Liver (tissue), 9 donors: ENCODE results near the gene ZFAND2A. TPM values are rescaled to one million over a fixed set of nuclear protein-coding genes. Genes with fewer than 3 reads are reported as not detected.
"Not testable (repeated sequence)": the region's sequence is repeated elsewhere in the genome, so short reads cannot be mapped to it uniquely, and the experiment has no call there.

Experiments
- DNase-seq: peaks from one replicate; pipeline ENCODE4 v3.0.0-alpha.2; 2017; ENCODE audit warnings: low spot score
- H3K27ac ChIP-seq, 2 donors: one replicate each; pipeline ENCODE4 v1.7.0; 2013; ENCODE audit warnings: inconsistent platforms in 2 of 2, low read length in 2 of 2, control low read depth in 1 of 2, low read depth in 1 of 2, mild to moderate bottlenecking in 1 of 2
- H3K27me3 ChIP-seq, 4 donors: one replicate each; pipeline versions ENCODE4 v1.6.1 to v1.7.0; 2013; ENCODE audit warnings: low read length in 3 of 4, inconsistent platforms in 1 of 4, mild to moderate bottlenecking in 1 of 4, moderate library complexity in 1 of 4; ENCODE audit not compliant: control insufficient read depth in 4 of 4, insufficient read depth in 4 of 4
- H3K36me3 ChIP-seq, 4 donors: one replicate each; pipeline versions ENCODE4 v1.6.1 to v1.7.0; 2013; ENCODE audit warnings: low read length in 3 of 4, mild to moderate bottlenecking in 3 of 4, low read depth in 1 of 4, moderate library complexity in 1 of 4; ENCODE audit not compliant: control insufficient read depth in 4 of 4, insufficient read depth in 3 of 4
- H3K4me1 ChIP-seq, 4 donors: one replicate each; pipeline versions ENCODE4 v1.6.1 to v1.7.0; 2013; ENCODE audit warnings: low read length in 3 of 4, mild to moderate bottlenecking in 3 of 4, moderate library complexity in 1 of 4; ENCODE audit not compliant: control insufficient read depth in 4 of 4, insufficient read depth in 4 of 4
- H3K4me3 ChIP-seq, 3 donors: one replicate each; pipeline versions ENCODE4 v1.6.1 to v1.7.0; 2013; ENCODE audit warnings: low read length in 3 of 3, control low read depth in 1 of 3, low read depth in 1 of 3, mild to moderate bottlenecking in 1 of 3
- H3K9ac ChIP-seq, 2 donors: one replicate each; pipeline ENCODE4 v1.7.0; 2013; ENCODE audit warnings: low read length in 2 of 2, mild to moderate bottlenecking in 2 of 2, moderate library complexity in 2 of 2, control low read depth in 1 of 2, low read depth in 1 of 2
- H3K9me3 ChIP-seq, 4 donors: one replicate each; pipeline versions ENCODE4 v1.6.1 to v1.7.0; 2013; ENCODE audit warnings: low read length in 3 of 4; ENCODE audit not compliant: control insufficient read depth in 4 of 4
- ATF3 ChIP-seq: IDR thresholded peaks from 2 replicates; pipeline ENCODE4 v1.6.1; 2016; ENCODE audit warnings: antibody characterized with exemption
- EGR1 ChIP-seq, 2 donors: IDR thresholded peaks; 2 replicates each; pipeline ENCODE4 v1.6.1; 2016 to 2018; ENCODE audit warnings: antibody characterized with exemption in 2 of 2, low read depth in 2 of 2
- FOXA1 ChIP-seq: IDR thresholded peaks from 2 replicates; pipeline ENCODE4 v1.6.1; 2016; ENCODE audit warnings: antibody characterized with exemption
- GABPA ChIP-seq, 2 donors: IDR thresholded peaks in 1 of 2; conservative IDR thresholded peaks in 1 of 2; 2 replicates each; pipeline ENCODE4 v1.6.1; 2016; ENCODE audit warnings: antibody characterized with exemption in 2 of 2, mild to moderate bottlenecking in 1 of 2, moderate library complexity in 1 of 2
- HNF4A ChIP-seq, 2 donors: conservative IDR thresholded peaks; 2 replicates each; pipeline ENCODE4 v1.6.1; 2016; ENCODE audit warnings: antibody characterized with exemption in 2 of 2, mild to moderate bottlenecking in 2 of 2
- HNF4G ChIP-seq: IDR thresholded peaks from 2 replicates; pipeline ENCODE4 v1.6.1; 2016; ENCODE audit warnings: antibody characterized with exemption
- JUND ChIP-seq, 2 donors: IDR thresholded peaks; 2 replicates each; pipeline ENCODE4 v1.6.1; 2016; ENCODE audit warnings: antibody characterized with exemption in 2 of 2
- MAX ChIP-seq: IDR thresholded peaks from 2 replicates; pipeline ENCODE4 v1.6.1; 2016; ENCODE audit warnings: antibody characterized with exemption
- NR2F2 ChIP-seq: IDR thresholded peaks from 2 replicates; pipeline ENCODE4 v1.6.1; 2016; ENCODE audit warnings: antibody characterized with exemption
- REST ChIP-seq: IDR thresholded peaks from 2 replicates; pipeline ENCODE4 v1.6.1; 2016; ENCODE audit warnings: antibody characterized with exemption, mild to moderate bottlenecking
- RXRA ChIP-seq, 2 donors: IDR thresholded peaks; 2 replicates each; pipeline ENCODE4 v1.6.1; 2017 to 2018; ENCODE audit warnings: antibody characterized with exemption in 2 of 2, mild to moderate bottlenecking in 1 of 2
- SP1 ChIP-seq: IDR thresholded peaks from 2 replicates; pipeline ENCODE4 v1.6.1; 2018; ENCODE audit warnings: antibody characterized with exemption, mild to moderate bottlenecking
- ZBTB33 ChIP-seq: IDR thresholded peaks from 2 replicates; pipeline ENCODE4 v1.6.1; 2016; ENCODE audit warnings: antibody characterized with exemption
- WGBS: extraction: QIAGEN DNeasy Blood & Tissue Kit; methylation state at CpG from one replicate; pipeline ENCODE4 v1.1.7; 2013; 5-methylcytosine and 5-hydroxymethylcytosine counted together
- polyA plus RNA-seq, 2 donors: library from polyadenylated mRNA; stranded (reverse) in 1 of 2; unstranded in 1 of 2; fragments of 200-250 nt in 1 of 2; fragments of >200 nt in 1 of 2; fragmentation: Nextera tagmentation in 1 of 2; extraction: Ambion mirVana in 1 of 2; gene quantifications; one replicate each; pipeline versions ENCODE4 v1.2.1 to v1.2.3, GENCODE V29; 2013 to 2015
- total RNA-seq, 2 donors: library from RNA; depleted of rRNA; stranded (reverse); fragments of >200 nt; gene quantifications; one replicate each; pipeline ENCODE4 v1.2.3, GENCODE V29; 2014
- donor health status: healthy.
- donor health status: healthy.
- donor health status: healthy.
- donor health status: healthy.
- donor health status: healthy.

ZFAND2A gene
- total and polyA plus RNA-seq, 4 donors: 12.5 to 53.3 (median 33.5) TPM

- peak; percentile 100 for TF ChIP-seq RXRA (IDR thresholded peaks at IDR 0.05)
- peak; percentile 97 to 98 for TF ChIP-seq JUND (IDR thresholded peaks at IDR 0.05)
- peak; percentile 100 for TF ChIP-seq FOXA1
- peak; percentile 83 for TF ChIP-seq ATF3
- peak; percentile 98 for TF ChIP-seq HNF4G
- TF ChIP-seq HNF4A (conservative IDR thresholded peaks at IDR 0.05): peak; percentile 99 to 100
- peak; percentile 97 for TF ChIP-seq MAX
- TF ChIP-seq GABPA (IDR thresholded peaks at IDR 0.05 in 1 of 2, conservative IDR thresholded peaks at IDR 0.05 in 1 of 2): peak; percentile 42 to 44
- peak; percentile 98 for TF ChIP-seq NR2F2
These were observed 3.0 kb downstream of the ZFAND2A start (continued) for GRCh38 chr7:1156782-1157535.

GRCh38 chr7:1155818-1156781 is 3.9 kb downstream of the ZFAND2A start:
- not testable (repeated sequence) for H3K27me3 ChIP-seq, DNase-seq, H3K4me3 ChIP-seq, H3K9me3 ChIP-seq, H3K9ac ChIP-seq
- 52% methylated on average over 24 of the region's 33 CpGs for WGBS
- Histone ChIP-seq H3K36me3 (peaks cover 25 to 40% (median 26%) of the 10 kb centered on the region in 4 donors), H3K4me1 (peaks cover 4 to 59% (median 40%) of the 10 kb centered on the region in 4 donors), H3K27ac (peak overlapping the region; percentile 83 to 94)
- TF ChIP-seq HNF4A (conservative IDR thresholded peaks at IDR 0.05) (peak in 1 of 2 donors; percentile 9), RXRA (IDR thresholded peaks at IDR 0.05) (peak in 1 of 2 donors; percentile 10)

- Histone ChIP-seq H3K4me1 (peaks cover 4 to 56% (median 37%) of the 10 kb centered on the region in 4 donors), H3K4me3 (no peak overlapping the region), H3K9ac (no peak overlapping the region), H3K27ac (peak overlapping the region in 1 of 2 donors; percentile 26), H3K36me3 (peaks cover 27 to 47% (median 36%) of the 10 kb centered on the region in 4 donors), H3K9me3 (no peaks in the 10 kb centered on the region), H3K27me3 (no peaks in the 10 kb centered on the region)
- no peak for DNase-seq
- 94% methylated on average over 11 of the region's 11 CpGs for WGBS
- TF ChIP-seq REST (no peak), SP1 (no peak), NR2F2 (no peak), ATF3 (no peak), ZBTB33 (no peak), MAX (no peak), EGR1 (IDR thresholded peaks at IDR 0.05; ENCODE audit: low read depth in 2 of 2) (no peak)
These were observed 5.7 kb downstream of the ZFAND2A start for GRCh38 chr7:1154172-1154739.
